Erythroblast (primary cell): Measurements from ENCODE around the gene PRKG1.

Experiments
- DNase-seq, 2 experiments: peaks; one replicate each; lab custom pipeline; 2025; lab: John Stamatoyannopoulos, UW
- GATA1 ChIP-seq: IDR thresholded peaks from 2 replicates; pipeline ENCODE4 v1.6.1; 2011; ENCODE audit warnings: low read depth, mild to moderate bottlenecking, control low read depth, low read length, moderate library complexity
- POLR2A ChIP-seq: IDR thresholded peaks from 2 replicates; pipeline ENCODE4 v1.6.1; 2011; ENCODE audit warnings: mild to moderate bottlenecking, low read length

Gene PRKG1

GRCh38 chr10:52119507-52119906 lies 1045.2 kb downstream of the PRKG1 start:
- TF ChIP-seq GATA1 (no peak), POLR2A (no peak)

GRCh38 chr10:52121688-52122087 lies 1047.4 kb downstream of the PRKG1 start:
- TF ChIP-seq GATA1: no peak
- TF ChIP-seq POLR2A: no peak
- DNase-seq: no peak

More at GRCh38 chr10:52119507-52119906, 1045.2 kb downstream of the PRKG1 start:
- DNase-seq: no peak

- TF ChIP-seq GATA1 (no peak), POLR2A (no peak)
- no peak for DNase-seq
Measured at GRCh38 chr10:52128056-52128683, 1053.9 kb downstream of the PRKG1 start.

- no peak for DNase-seq
- TF ChIP-seq POLR2A: no peak
- no peak for TF ChIP-seq GATA1
Measured at GRCh38 chr10:52129410-52130178, 1055.3 kb downstream of the PRKG1 start.

- DNase-seq: no peak
- TF ChIP-seq GATA1: no peak
- TF ChIP-seq POLR2A: no peak
Measured at GRCh38 chr10:52135101-52135500, 1060.8 kb downstream of the PRKG1 start.

- TF ChIP-seq POLR2A (no peak), GATA1 (no peak)
- no peak for DNase-seq
Measured at GRCh38 chr10:52136921-52137320, 1062.6 kb downstream of the PRKG1 start.

GRCh38 chr10:52143338-52143737 lies 1069.1 kb downstream of the PRKG1 start:
- TF ChIP-seq POLR2A (no peak), GATA1 (no peak)
- DNase-seq: no peak

- DNase-seq: no peak
- TF ChIP-seq POLR2A (no peak), GATA1 (no peak)
Measured at GRCh38 chr10:52145636-52146035, 1071.3 kb downstream of the PRKG1 start.

GRCh38 chr10:52146766-52147165 lies 1072.5 kb downstream of the PRKG1 start:
- TF ChIP-seq POLR2A: no peak
- TF ChIP-seq GATA1: no peak
- DNase-seq: no peak

- no peak for DNase-seq
- TF ChIP-seq GATA1 (no peak), POLR2A (no peak)
Measured at GRCh38 chr10:52170776-52171175, 1096.5 kb downstream of the PRKG1 start.

- TF ChIP-seq GATA1: no peak
- TF ChIP-seq POLR2A: no peak
- DNase-seq: no peak
Measured at GRCh38 chr10:52172581-52172980, 1098.3 kb downstream of the PRKG1 start.

GRCh38 chr10:52185256-52185655 lies 1111.0 kb downstream of the PRKG1 start:
- TF ChIP-seq POLR2A (no peak), GATA1 (no peak)
- no peak for DNase-seq

- DNase-seq: no peak
- TF ChIP-seq GATA1: no peak
- no peak for TF ChIP-seq POLR2A
Measured at GRCh38 chr10:52187521-52188258, 1113.4 kb downstream of the PRKG1 start.

- no peak for DNase-seq
- TF ChIP-seq POLR2A (no peak), GATA1 (no peak)
Measured at GRCh38 chr10:52191049-52191448, 1116.8 kb downstream of the PRKG1 start.
